ENCODE measurements around the gene COQ9. TPM values are rescaled to one million over a fixed set of nuclear protein-coding genes. Genes with fewer than 3 reads are reported as not detected.

The COQ9 gene
- total RNA-seq, 1 donor from 2014 or later, result 34.1 TPM

DNA sequence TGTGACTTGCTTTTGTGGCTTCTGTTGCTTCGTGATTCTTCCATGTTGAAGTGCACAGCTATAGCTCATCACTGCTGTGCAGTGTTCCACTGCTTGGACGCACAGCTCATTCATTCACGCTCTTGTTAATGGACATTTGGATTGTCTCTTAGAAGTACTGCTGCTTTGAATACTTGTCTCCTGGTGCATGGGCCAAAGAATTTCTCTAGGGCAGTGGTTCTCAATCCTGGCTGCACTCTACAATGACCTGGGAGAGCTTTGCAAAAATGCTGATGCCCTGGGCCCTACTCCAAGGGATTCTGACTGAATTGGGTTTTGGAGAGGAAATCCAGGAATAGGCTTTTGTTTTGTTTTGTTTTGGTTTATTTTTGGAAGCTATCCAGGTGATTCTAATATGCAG, 22.7 kb upstream of the COQ9 start:
- Mint-ChIP-seq H3K36me3 (ENCODE audit: low read depth) (peaks cover 27% of the 10 kb centered on the region), H3K4me1 (no peaks in the 10 kb centered on the region), H3K9me3 (no peaks in the 10 kb centered on the region), H3K27ac (no peak overlapping the region), H3K27me3 (no peaks in the 10 kb centered on the region), H3K4me3 (no peak overlapping the region)
- CTCF ChIA-PET, result no interaction called here
- TF ChIP-seq, protein P1, sequence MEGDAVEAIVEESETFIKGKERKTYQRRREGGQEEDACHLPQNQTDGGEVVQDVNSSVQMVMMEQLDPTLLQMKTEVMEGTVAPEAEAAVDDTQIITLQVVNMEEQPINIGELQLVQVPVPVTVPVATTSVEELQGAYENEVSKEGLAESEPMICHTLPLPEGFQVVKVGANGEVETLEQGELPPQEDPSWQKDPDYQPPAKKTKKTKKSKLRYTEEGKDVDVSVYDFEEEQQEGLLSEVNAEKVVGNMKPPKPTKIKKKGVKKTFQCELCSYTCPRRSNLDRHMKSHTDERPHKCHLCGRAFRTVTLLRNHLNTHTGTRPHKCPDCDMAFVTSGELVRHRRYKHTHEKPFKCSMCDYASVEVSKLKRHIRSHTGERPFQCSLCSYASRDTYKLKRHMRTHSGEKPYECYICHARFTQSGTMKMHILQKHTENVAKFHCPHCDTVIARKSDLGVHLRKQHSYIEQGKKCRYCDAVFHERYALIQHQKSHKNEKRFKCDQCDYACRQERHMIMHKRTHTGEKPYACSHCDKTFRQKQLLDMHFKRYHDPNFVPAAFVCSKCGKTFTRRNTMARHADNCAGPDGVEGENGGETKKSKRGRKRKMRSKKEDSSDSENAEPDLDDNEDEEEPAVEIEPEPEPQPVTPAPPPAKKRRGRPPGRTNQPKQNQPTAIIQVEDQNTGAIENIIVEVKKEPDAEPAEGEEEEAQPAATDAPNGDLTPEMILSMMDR (IDR thresholded peaks at IDR 0.05), result no peak
- intact Hi-C loops (cut with micrococcal nuclease), result no loop called here
- POLR2A ChIA-PET, result no interaction called here
- ATAC-seq (ENCODE audit: low read depth) (no peak), DNase-seq (no peak)

DNA sequence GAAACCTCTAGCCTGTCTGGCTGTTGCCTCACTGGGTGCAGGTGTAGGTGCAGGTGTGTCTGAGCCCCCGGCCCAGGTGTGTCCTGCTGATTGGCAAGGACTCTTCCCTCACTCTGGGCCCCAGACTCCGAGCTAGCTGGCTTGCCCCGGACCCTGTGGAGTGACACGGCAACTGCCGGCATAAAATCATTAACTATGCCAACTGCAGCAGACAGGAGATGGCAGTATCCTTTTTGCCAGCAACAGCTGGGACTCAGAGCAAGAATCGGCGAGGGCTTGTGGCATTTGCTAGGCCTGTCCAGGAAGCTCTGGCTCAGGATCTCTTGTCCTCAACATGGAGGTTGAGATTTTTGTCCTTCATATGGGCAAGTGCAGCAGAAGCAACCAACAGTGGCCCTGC, 20.9 kb upstream of the COQ9 start:
- intact Hi-C loops (cut with micrococcal nuclease), result no loop called here
- no peak overlapping the region for H3K27ac Mint-ChIP-seq
- H3K4me3 Mint-ChIP-seq, result no peak overlapping the region
- peaks cover 44% of the 10 kb centered on the region for H3K36me3 Mint-ChIP-seq (ENCODE audit: low read depth)
- TF ChIP-seq, protein P1 (IDR thresholded peaks at IDR 0.05), result no peak
- ATAC-seq (ENCODE audit: low read depth) (no peak), DNase-seq (no peak)
- no peaks in the 10 kb centered on the region for H3K9me3 Mint-ChIP-seq
- H3K27me3 Mint-ChIP-seq, result no peaks in the 10 kb centered on the region
- H3K4me1 Mint-ChIP-seq, result no peaks in the 10 kb centered on the region
- CTCF ChIA-PET, result interaction anchor here (1.1 kb wide), 1 partner anchor 8 kb away, joined by 3 read pairs; no protein-coding TSS in a partner anchor
- POLR2A ChIA-PET, result interaction anchor here (0.7 kb wide), 1 partner anchor 10 kb away, joined by 6 read pairs; no protein-coding TSS in a partner anchor

DNA sequence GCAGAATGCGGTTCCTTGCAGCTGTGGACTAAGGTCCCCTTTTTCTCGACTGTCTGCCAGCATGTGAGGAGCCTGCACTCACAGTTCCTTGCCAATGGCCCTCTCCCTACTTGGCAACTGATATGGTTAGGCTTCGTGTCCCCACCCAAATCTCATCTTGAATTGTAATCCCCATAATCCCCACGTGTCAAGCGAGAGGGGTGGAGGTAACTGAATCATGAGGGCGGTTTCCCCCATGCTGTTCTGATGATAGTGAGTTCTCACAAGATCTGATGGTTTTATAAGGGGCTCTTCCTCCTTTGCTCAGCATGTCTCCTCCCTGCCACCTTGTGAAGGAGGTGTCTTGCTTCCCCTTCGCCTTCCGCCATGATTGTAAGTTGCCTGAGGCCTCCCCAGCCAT, 20.0 kb upstream of the COQ9 start:
- intact Hi-C loops (cut with micrococcal nuclease), result no loop called here
- Mint-ChIP-seq H3K27ac (no peak overlapping the region), H3K9me3 (no peaks in the 10 kb centered on the region), H3K4me1 (no peaks in the 10 kb centered on the region), H3K4me3 (no peak overlapping the region), H3K27me3 (no peaks in the 10 kb centered on the region), H3K36me3 (ENCODE audit: low read depth) (peaks cover 53% of the 10 kb centered on the region)
- ATAC-seq (ENCODE audit: low read depth), result no peak
- ChIA-PET CTCF (no interaction called here), POLR2A (no interaction called here)
- TF ChIP-seq, protein P1 (IDR thresholded peaks at IDR 0.05), result no peak
- DNase-seq, result no peak

DNA sequence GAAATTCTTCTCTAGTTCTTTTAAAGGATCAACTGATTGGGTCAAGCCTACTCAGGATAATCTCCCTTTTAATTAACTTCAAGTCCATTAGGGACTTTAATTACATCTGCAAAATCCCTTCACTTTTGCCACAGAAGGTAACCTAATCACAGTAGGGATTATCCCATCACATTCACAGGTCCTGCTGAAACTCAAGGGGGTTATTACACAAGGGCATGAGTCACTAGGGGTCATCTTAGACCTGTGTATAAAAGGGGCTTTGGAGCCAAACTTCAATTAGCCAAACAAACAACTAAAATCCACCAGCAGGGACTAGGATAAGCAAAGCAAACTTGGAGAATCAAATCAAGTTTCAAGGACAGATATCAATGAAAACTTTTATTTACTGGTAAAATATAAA, 19.5 kb upstream of the COQ9 start:
- H3K27ac Mint-ChIP-seq, result no peak overlapping the region
- H3K9me3 Mint-ChIP-seq, result no peaks in the 10 kb centered on the region
- intact Hi-C loops (cut with micrococcal nuclease), result no loop called here
- no peaks in the 10 kb centered on the region for H3K27me3 Mint-ChIP-seq
- H3K4me1 Mint-ChIP-seq, result no peaks in the 10 kb centered on the region
- DNase-seq (no peak), ATAC-seq (ENCODE audit: low read depth) (no peak)
- no peak overlapping the region for H3K4me3 Mint-ChIP-seq
- TF ChIP-seq, protein P1 (IDR thresholded peaks at IDR 0.05), result no peak
- H3K36me3 Mint-ChIP-seq (ENCODE audit: low read depth), result peaks cover 57% of the 10 kb centered on the region
- POLR2A ChIA-PET, result no interaction called here
- CTCF ChIA-PET, result no interaction called here

DNA sequence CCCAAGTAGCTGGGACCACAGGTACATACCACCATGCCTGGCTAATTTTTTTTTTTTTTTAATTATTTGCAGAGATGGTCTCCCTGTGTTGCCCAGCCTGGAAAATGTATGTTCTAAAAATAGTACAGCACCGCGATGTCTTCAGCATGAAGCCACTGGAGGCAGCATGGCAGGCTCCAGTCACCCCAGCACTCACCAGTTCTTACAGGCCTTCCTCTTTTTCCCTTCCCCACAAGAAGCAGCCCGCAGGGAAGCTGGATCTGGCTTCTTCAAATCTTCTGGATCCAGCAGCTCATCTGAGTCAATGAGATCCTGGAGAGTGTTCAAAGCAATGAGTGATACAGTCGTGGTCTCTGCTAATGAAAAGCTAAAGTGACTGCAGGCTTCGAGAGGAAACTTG, 16.3 kb upstream of the COQ9 start:
- DNase-seq (no peak), ATAC-seq (ENCODE audit: low read depth) (no peak)
- Mint-ChIP-seq H3K4me3 (no peak overlapping the region), H3K27me3 (no peaks in the 10 kb centered on the region), H3K27ac (no peak overlapping the region), H3K4me1 (no peaks in the 10 kb centered on the region), H3K9me3 (no peaks in the 10 kb centered on the region), H3K36me3 (ENCODE audit: low read depth) (peaks cover 88% of the 10 kb centered on the region)
- TF ChIP-seq, protein P1 (IDR thresholded peaks at IDR 0.05), result no peak
- CTCF ChIA-PET, result no interaction called here
- intact Hi-C loops (cut with micrococcal nuclease), result no loop called here
- POLR2A ChIA-PET, result no interaction called here
